ENCODE results near the gene ITGA7. TPM values are rescaled to one million over a fixed set of nuclear protein-coding genes. Genes with fewer than 3 reads are reported as not detected.

The ITGA7 gene
- total RNA-seq, 4 donors from 2014 or later = 69.7 to 206 (median 92.0) TPM

GRCh38 chr12:55703901-55704761 is 3.6 kb downstream of the ITGA7 start:
- Histone ChIP-seq H3K36me3 (peaks cover 0 to 4% of the 10 kb centered on the region in 2 donors), H3K4me3 (peak overlapping the region; percentile 59 to 79 (median 68)), H3K27ac (peak overlapping the region; percentile 87 to 96 (median 92)), H3K27me3 (no peaks in the 10 kb centered on the region), H3K9me3 (no peaks in the 10 kb centered on the region), H3K4me1 (peaks cover 68 to 79% of the 10 kb centered on the region in 2 donors)
- in situ Hi-C loops (cut with MboI; ENCODE audit: low sequenced_read_pairs in 4 of 4) = loop anchor here in 1 of 4 donors (25.0 kb wide), 1 partner anchor 1717 kb away; the partner anchor contains the start of gene HOXC10
- intact Hi-C loops (cut with DNase I; ENCODE audit: low total_unique reads) = loop anchor here (2.0 to 10.0 kb wide), 2 partner anchors 17 to 1419 kb away; partner anchors contain the start of genes CBX5, HNRNPA1 and RDH5
- ATAC-seq = peak; percentile 3 to 20
- DNase-seq = peak in 1 of 2 donors; percentile 68
- TF ChIP-seq POLR2A (IDR thresholded peaks at IDR 0.05) (peak; percentile 13 to 48), CTCF (IDR thresholded peaks at IDR 0.05 in 4 of 5, conservative IDR thresholded peaks at IDR 0.05 in 1 of 5) (no peak)

DNA sequence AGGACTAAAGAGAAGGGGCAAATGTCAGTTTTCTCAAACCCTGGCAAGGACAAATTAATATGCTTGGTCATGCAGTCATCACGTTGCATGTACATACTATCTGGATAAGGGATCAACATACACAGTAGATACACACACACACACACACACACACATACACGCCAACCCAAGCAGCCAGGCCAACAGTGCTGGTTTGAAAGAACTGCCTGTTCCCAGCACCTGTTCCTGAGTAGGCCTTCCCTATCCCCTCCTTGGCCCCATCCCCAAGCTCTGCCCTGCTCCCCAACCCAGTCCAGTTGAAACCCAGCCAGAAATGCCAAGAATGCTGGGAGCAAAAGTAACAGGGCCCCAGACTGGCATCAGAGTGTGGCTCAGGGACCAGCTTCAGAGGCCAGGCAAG is 4.4 kb downstream of the ITGA7 start:
- ATAC-seq (peak; percentile 57 to 58), DNase-seq (peak; percentile 89 to 95)
- Histone ChIP-seq H3K4me1 (peaks cover 62 to 71% of the 10 kb centered on the region in 2 donors), H3K36me3 (peaks cover 0 to 13% of the 10 kb centered on the region in 2 donors), H3K27ac (peak overlapping the region; percentile 87 to 96 (median 92)), H3K27me3 (no peaks in the 10 kb centered on the region), H3K4me3 (peak overlapping the region; percentile 59 to 79 (median 68)), H3K9me3 (no peaks in the 10 kb centered on the region)
- intact Hi-C loops (cut with DNase I; ENCODE audit: low total_unique reads) (loop anchor here (10.0 kb wide), 1 partner anchor 1418 kb away; the partner anchor contains the start of genes CBX5 and HNRNPA1), in situ Hi-C loops (cut with MboI; ENCODE audit: low sequenced_read_pairs in 4 of 4) (loop anchor here in 1 of 4 donors (25.0 kb wide), 1 partner anchor 1716 kb away; the partner anchor contains the start of gene HOXC10)
- no peak for TF ChIP-seq CTCF (IDR thresholded peaks at IDR 0.05 in 4 of 5, conservative IDR thresholded peaks at IDR 0.05 in 1 of 5)

DNA sequence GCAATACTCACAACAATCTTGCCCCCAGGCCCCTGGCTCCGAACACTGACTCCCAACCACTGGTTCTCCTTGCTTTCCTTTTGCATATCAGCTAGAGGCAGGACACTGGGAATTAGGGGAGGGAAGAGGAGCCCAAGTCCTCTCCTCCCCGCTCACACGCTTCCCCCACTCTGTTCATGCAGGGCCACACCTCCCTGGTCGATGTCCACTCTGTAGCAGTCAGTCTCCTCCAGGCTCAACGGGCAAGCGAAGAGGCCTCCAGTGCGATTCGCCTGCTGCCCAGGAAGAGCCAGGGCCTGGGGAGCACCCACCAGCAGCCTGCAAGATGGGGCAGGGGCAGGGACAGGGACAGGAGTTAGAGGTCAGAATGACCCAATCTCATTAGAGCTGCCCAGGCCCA is 4.8 kb downstream of the ITGA7 start:
- Histone ChIP-seq H3K9me3 (no peaks in the 10 kb centered on the region), H3K27me3 (no peaks in the 10 kb centered on the region), H3K36me3 (peaks cover 0 to 17% of the 10 kb centered on the region in 2 donors), H3K4me3 (peak overlapping the region; percentile 26 to 79 (median 52)), H3K4me1 (peaks cover 61 to 68% of the 10 kb centered on the region in 2 donors), H3K27ac (peak overlapping the region; percentile 87 to 96 (median 92))
- TF ChIP-seq CTCF (IDR thresholded peaks at IDR 0.05 in 4 of 5, conservative IDR thresholded peaks at IDR 0.05 in 1 of 5) = no peak
- TF ChIP-seq POLR2A (IDR thresholded peaks at IDR 0.05) = no peak
- in situ Hi-C loops (cut with MboI; ENCODE audit: low sequenced_read_pairs in 4 of 4) = loop anchor here in 1 of 4 donors (25.0 kb wide), 1 partner anchor 1716 kb away; the partner anchor contains the start of gene HOXC10
- ATAC-seq (peak; percentile 1 to 9), DNase-seq (peak in 1 of 2 donors; percentile 45)
- intact Hi-C loops (cut with DNase I; ENCODE audit: low total_unique reads) = loop anchor here (10.0 kb wide), 1 partner anchor 1418 kb away; the partner anchor contains the start of genes CBX5 and HNRNPA1

GRCh38 chr12:55700255-55701018 is 7.3 kb downstream of the ITGA7 start:
- in situ Hi-C loops (cut with MboI; ENCODE audit: low sequenced_read_pairs in 4 of 4) (loop anchor here in 1 of 4 donors (25.0 kb wide), 1 partner anchor 1713 kb away; the partner anchor contains the start of gene HOXC10), intact Hi-C loops (cut with DNase I; ENCODE audit: low total_unique reads) (loop anchor here (2.0 to 10.0 kb wide), 2 partner anchors 18 to 1416 kb away; partner anchors contain the start of genes CBX5 and HNRNPA1)
- H3K9me3 ChIP-seq = no peaks in the 10 kb centered on the region
- H3K27me3 ChIP-seq = no peaks in the 10 kb centered on the region
- no peak for TF ChIP-seq POLR2A (IDR thresholded peaks at IDR 0.05)
- TF ChIP-seq CTCF (IDR thresholded peaks at IDR 0.05 in 4 of 5, conservative IDR thresholded peaks at IDR 0.05 in 1 of 5) = no peak
- ATAC-seq (peak in 1 of 2 donors; percentile 36), DNase-seq (peak in 1 of 2 donors; percentile 89)
- peaks cover 54 to 56% of the 10 kb centered on the region in 2 donors for H3K4me1 ChIP-seq
- peaks cover 0 to 41% of the 10 kb centered on the region in 2 donors for H3K36me3 ChIP-seq
- H3K27ac ChIP-seq = peak overlapping the region; percentile 87 to 96 (median 92)
- H3K4me3 ChIP-seq = peak overlapping the region in 1 of 4 donors; percentile 12
